Measurements from ENCODE around the gene ITPA.

The ITPA gene

DNA sequence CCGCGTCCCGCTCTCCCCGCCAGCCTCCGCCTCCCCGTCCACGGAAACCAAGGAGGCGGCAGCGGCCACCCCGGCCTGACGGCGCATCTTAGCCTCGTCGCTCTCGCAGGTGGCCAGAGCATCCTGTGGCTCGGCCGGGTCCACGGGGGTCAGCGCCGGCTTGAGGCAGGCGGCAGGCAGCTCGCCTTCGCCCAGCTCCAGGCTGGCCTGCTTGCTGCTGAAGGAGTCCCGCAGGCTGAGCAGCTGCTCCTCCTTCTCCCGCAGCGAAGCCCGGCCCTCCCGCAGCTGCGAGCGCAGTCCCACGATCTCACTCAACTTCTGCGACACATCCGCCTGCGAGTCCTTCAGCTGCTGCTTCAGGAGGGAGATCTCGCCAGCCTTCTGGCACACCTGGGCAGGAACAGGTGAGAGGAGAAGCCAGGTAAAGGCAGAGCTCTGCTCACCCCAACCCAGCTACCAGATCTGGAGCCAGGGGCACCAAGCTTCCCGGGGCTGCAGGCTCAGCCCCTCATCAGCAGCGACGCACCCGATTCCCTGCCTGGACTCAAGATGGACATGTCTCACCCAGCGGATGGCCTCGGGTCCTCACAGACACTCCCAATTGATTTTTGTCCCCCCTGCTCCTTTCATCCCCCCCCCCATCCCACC, 44.4 kb upstream of the ITPA start:
- no peak overlapping the region for H3K4me3 ChIP-seq (replicated peaks in 1 of 2; ENCODE audit: low read depth in 2 of 2, low read length in 2 of 2)
- TF ChIP-seq, protein P1, sequence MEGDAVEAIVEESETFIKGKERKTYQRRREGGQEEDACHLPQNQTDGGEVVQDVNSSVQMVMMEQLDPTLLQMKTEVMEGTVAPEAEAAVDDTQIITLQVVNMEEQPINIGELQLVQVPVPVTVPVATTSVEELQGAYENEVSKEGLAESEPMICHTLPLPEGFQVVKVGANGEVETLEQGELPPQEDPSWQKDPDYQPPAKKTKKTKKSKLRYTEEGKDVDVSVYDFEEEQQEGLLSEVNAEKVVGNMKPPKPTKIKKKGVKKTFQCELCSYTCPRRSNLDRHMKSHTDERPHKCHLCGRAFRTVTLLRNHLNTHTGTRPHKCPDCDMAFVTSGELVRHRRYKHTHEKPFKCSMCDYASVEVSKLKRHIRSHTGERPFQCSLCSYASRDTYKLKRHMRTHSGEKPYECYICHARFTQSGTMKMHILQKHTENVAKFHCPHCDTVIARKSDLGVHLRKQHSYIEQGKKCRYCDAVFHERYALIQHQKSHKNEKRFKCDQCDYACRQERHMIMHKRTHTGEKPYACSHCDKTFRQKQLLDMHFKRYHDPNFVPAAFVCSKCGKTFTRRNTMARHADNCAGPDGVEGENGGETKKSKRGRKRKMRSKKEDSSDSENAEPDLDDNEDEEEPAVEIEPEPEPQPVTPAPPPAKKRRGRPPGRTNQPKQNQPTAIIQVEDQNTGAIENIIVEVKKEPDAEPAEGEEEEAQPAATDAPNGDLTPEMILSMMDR (IDR thresholded peaks at IDR 0.05; ENCODE audit: low read depth, low read length): no peak
- no peak for DNase-seq (ENCODE audit: low read depth in 2 of 2)

DNA sequence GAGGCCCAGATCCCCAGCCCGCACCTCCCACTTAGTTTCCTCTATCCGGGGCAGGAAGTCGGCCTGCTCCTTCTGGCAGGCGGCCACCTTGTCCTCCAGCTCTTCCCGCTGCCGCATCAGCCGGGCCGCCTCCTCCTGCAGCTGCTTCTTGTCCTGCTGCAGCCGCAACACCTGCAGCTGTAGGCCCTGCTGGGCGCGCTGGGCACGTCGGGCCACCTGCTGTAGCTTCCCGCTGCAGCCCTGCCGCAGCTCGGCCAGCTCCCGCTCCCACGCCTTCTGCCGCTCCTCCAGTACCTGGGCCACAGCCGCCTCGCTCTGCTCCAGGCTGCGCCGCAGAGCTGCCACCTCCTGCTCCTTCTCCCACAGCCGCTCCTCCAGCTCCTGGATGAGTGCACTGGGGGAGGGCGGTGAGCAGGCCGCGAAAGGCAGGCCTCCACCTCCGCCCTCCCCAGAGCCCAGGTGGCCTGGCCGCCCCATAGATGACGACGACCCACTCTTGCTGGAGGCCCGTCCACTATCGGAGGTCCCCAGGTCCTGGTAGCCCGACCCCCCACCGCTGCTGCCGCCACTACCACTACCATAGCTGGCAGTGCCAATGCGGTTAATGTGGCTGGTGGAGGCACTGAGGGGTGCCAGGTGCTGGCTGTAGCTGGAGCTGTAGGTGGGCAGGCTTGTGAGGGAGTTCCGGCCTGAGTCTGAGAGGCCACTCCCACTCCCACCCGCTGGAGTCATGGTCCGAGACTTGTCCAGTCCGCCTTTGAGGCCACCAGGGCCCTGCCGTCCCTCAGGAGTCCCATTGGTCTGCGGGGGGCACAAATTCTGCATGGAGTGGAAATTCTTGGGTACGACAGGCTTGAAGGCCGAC, 43.6 kb upstream of the ITPA start:
- no peak overlapping the region for H3K4me3 ChIP-seq (replicated peaks in 1 of 2; ENCODE audit: low read depth in 2 of 2, low read length in 2 of 2)
- TF ChIP-seq, protein P1 (IDR thresholded peaks at IDR 0.05; ENCODE audit: low read depth, low read length): no peak
- peak; percentile 74 to 81 for DNase-seq (ENCODE audit: low read depth in 2 of 2)

DNA sequence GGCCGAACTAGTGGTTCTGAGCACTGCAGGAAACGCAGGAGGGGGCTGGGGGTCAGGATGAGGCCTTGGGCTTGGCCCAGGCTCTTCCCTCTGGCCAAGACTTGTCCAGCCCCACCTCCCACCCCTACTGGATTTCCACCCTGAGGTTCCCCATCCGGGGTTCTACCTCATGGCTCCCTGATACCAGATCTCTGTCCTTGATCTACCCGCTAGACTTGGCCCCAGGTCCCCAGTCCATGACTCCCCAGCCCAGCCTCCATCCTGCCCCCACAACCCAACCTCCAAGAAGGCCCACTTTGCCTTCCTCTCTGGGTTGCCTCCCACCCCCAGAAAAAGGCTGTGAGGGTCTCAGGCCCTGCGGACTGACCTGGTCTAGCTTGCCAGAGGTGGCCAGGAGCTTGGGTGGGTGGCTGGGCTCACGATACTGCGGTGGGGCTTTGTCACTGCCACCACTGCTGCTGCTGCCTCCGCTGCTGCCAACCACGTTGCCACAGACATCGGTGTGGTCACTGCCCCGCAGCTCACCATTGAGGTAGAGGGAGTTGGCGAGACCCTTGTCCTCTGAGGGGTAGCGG, 42.9 kb upstream of the ITPA start:
- TF ChIP-seq, protein P1 (IDR thresholded peaks at IDR 0.05; ENCODE audit: low read depth, low read length): no peak
- DNase-seq (ENCODE audit: low read depth in 2 of 2): no peak
- no peak overlapping the region for H3K4me3 ChIP-seq (replicated peaks in 1 of 2; ENCODE audit: low read depth in 2 of 2, low read length in 2 of 2)

DNA sequence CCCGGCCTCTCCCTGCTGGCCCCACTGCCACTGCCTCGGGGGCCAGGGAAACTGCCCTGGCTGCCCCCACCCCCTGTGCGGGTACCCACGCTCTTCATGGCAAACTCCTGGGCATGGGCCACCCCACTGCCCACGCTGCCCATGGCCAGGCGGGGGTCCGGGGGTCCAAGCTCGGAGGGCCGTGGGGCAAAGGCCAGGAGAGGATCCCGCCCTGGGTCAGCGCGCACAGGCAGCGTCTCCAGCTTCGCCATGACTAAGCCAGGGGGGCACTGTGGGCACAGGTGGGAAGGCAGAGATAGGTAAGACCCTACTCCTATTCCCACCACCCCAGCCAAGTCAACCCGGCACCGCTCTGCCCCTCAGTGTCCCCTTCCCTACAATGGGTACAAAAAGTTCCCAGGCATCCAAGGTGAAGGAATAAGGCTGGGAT, 42.4 kb upstream of the ITPA start:
- H3K4me3 ChIP-seq (replicated peaks in 1 of 2; ENCODE audit: low read depth in 2 of 2, low read length in 2 of 2): no peak overlapping the region
- DNase-seq (ENCODE audit: low read depth in 2 of 2): no peak
- TF ChIP-seq, protein P1 (IDR thresholded peaks at IDR 0.05; ENCODE audit: low read depth, low read length): no peak

DNA sequence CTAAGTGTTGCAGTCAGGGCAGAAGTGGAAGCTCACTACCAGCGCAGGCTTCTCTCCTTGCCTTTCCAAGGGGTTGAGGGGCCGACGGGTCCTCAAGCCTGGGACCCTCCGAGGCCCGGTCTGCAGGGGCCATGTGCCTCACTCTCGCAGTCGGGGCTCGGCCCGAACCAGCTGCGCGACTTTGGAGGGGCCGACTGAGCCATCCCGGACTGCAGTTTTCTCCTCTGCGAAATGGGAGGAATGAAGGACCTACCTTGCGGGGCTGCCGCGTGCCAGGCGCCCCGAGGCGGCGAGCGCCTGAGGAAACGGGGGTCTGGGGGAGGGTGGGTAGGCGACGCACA, 41.6 kb upstream of the ITPA start:
- TF ChIP-seq, protein P1 (IDR thresholded peaks at IDR 0.05; ENCODE audit: low read depth, low read length): no peak
- no peak for DNase-seq (ENCODE audit: low read depth in 2 of 2)
- no peak overlapping the region for H3K4me3 ChIP-seq (replicated peaks in 1 of 2; ENCODE audit: low read depth in 2 of 2, low read length in 2 of 2)

DNA sequence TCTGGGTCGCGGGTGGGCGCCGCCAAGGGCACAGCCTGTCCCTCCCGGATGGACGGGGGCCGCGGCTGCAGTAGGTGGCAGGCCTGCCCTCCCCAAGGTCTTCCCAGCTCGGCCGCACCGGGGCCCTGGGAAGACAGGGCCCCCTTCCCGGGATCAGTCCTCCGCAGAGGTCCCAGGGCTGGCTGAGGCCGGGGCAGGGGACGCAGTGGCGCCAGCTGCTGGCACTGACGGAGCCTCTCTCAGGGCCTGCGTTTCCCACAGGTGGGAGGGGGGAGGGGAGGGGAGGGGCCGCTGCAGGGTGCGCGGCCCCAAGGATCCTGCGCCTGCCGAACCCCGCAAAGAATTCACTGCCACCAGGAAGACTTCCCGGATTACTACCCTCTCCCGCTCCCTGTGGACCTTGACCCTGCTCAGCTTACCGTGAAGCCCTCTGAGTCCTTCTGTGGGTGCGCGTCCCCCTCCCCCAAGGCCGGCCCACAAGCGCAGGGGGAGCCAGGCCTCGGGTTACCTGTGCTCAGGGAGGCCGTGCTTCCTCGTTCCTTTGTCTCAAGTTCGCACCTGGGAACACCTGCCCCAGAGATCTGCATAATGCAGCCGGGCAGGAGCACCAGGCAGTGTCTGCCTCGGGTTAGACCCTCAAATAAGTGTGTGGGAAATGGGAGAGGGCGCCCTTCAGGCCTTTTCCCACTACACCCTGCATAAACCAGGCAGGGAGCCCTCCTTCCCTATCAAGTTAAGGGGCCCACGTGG, 41.0 kb upstream of the ITPA start:
- TF ChIP-seq, protein P1 (IDR thresholded peaks at IDR 0.05; ENCODE audit: low read depth, low read length): no peak
- H3K4me3 ChIP-seq (replicated peaks in 1 of 2; ENCODE audit: low read depth in 2 of 2, low read length in 2 of 2): no peak overlapping the region
- DNase-seq (ENCODE audit: low read depth in 2 of 2): no peak

All from cardiac fibroblast (primary cell).